HG02970 (cell line): Measurements from ENCODE around the gene PDE6B.
"Not testable (repeated sequence)": the region's sequence is repeated elsewhere in the genome, so short reads cannot be mapped to it uniquely, and the experiment has no call there.

ENCODE experiments used
- ATAC-seq: cut with Tn5 transposase; IDR thresholded peaks from one replicate; pipeline ENCODE4 v1.9.1; 2021; ENCODE audit warnings: mild to moderate bottlenecking, moderate library complexity, moderate number of reproducible peaks; ENCODE audit not compliant: unreplicated experiment, low FRiP score

PDE6B gene

GRCh38 chr4:624705-625590 is at the start of gene PDE6B:
Gene PDE6B, plus strand, starts transcription at chr4:625573. Its CDS starts 54 bp downstream, at chr4:625627.
- ATAC-seq, result no peak

GRCh38 chr4:576245-576821 is 49.0 kb upstream of the PDE6B start, which contains the start of gene TMEM271:
Gene TMEM271, minus strand, starts transcription at chr4:576295. Its CDS starts 233 bp downstream, at chr4:576062.
- ATAC-seq, result no peak

GRCh38 chr4:576991-577498 is 48.3 kb upstream of the PDE6B start:
- no peak for ATAC-seq

GRCh38 chr4:577499-578450 is 47.6 kb upstream of the PDE6B start:
- no peak for ATAC-seq

GRCh38 chr4:578451-579443 is 46.6 kb upstream of the PDE6B start:
- ATAC-seq, result no peak

- no peak for ATAC-seq
Observed at GRCh38 chr4:579543-580175, 45.7 kb upstream of the PDE6B start.

GRCh38 chr4:581181-581580 is 44.2 kb upstream of the PDE6B start:
- no peak for ATAC-seq

- no peak for ATAC-seq
Observed at GRCh38 chr4:581753-582361, 43.5 kb upstream of the PDE6B start.

- no peak for ATAC-seq
Observed at GRCh38 chr4:583820-584219, 41.6 kb upstream of the PDE6B start.

- ATAC-seq, result no peak
Observed at GRCh38 chr4:587671-588350, 37.6 kb upstream of the PDE6B start.

- no peak for ATAC-seq
Observed at GRCh38 chr4:588351-588849, 37.0 kb upstream of the PDE6B start.

GRCh38 chr4:589219-589963 is 36.0 kb upstream of the PDE6B start:
- no peak for ATAC-seq

GRCh38 chr4:590313-590841 is 35.0 kb upstream of the PDE6B start:
- ATAC-seq, result no peak

- not testable (repeated sequence) for ATAC-seq
Observed at GRCh38 chr4:592178-592577, 33.2 kb upstream of the PDE6B start.

- ATAC-seq, result no peak
Observed at GRCh38 chr4:592825-593520, 32.4 kb upstream of the PDE6B start.

GRCh38 chr4:598925-599324 is 26.4 kb upstream of the PDE6B start:
- no peak for ATAC-seq
